GM18907 (cell line): ENCODE data around the gene CBR1.

Source experiments
- ATAC-seq: cut with Tn5 transposase; IDR thresholded peaks from one replicate; pipeline ENCODE4 v1.9.1; 2021; ENCODE audit warnings: mild to moderate bottlenecking, moderate library complexity; ENCODE audit not compliant: unreplicated experiment

The CBR1 gene

DNA sequence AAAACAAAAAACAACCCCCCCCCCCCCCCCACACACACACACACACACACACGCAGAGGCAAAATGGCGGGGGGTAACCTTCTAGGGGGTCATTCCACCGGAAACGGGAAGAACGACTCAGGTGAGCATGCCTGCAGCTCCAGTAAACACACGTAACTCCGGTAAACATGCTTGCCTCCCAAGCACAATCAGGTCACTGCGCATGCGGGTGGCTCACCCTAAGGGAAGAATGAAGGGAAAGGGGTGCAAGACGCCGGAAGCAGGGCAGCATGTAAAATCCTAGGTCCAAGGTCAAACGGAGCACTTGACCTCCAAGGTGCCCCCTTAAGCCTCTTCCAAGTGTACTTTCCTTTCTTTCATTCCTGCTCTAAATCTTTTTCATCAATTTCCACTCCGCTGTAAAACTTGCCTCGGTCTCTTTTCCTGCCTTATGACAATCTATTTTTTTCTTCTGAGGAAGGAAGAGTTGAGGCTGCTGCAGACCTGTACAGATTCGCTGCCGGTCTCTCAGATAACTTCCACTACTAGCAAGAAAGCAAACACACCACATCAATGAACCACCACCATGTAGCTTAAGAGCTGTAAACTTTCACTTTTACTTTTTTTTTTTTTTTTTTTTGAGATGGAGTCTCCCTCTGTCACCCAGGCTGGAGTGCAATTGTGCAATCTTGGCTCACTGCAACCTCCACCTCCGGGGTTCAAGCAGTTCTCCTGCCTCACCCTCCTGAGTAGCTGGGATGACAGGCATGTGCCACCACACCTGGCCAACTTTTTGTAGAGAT is 44.0 kb downstream of the CBR1 start:
- no peak for ATAC-seq

DNA sequence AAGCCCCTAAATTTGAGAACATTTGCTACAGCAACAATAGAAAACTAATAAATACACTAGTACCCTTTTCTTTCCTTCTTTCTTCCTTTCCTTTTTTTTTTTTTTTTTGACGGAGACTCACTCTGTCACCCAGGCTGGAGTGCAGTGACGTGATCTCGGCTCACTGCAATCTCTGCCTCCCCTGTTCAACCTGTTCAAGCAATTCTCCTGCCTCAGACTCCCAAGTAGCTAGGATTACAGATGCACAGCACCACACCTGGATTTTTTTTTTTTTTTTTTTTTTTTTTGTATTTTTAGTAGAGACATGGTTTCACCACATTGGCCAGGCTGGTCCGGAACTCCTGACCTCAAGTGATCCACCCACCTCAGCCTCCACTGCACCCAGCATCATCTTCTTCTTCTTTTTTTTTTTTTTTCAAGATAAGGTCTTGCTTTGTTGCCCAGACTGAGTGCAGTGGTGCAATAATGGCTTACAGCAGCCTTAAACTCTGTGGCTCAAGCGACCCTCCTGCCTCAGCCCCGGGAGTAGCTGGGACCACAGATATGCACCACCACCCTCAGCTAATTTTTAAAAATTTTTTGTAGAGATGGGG is 45.4 kb downstream of the CBR1 start:
- ATAC-seq = no peak

DNA sequence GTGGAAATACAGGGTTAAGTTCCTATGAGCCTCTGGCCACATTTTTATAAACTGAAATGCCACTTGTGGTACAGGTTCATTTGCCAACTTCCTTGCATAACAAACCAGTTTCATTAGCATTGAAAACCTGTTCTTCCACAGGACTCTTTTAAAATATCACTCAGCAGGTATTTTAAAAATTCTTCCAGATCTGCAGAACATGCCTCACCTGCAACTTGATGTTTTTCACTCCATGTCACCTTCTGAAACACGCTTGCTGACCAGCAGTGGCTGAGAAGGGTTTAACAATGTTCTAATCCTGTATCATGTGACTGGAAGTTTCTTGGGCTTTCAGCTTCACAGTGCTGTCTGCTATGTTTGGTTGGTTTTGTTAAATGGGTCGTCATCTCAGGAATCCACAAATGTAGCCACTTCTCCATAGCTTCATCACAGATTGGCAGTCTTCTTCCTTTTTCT is 47.5 kb downstream of the CBR1 start:
- no peak for ATAC-seq

DNA sequence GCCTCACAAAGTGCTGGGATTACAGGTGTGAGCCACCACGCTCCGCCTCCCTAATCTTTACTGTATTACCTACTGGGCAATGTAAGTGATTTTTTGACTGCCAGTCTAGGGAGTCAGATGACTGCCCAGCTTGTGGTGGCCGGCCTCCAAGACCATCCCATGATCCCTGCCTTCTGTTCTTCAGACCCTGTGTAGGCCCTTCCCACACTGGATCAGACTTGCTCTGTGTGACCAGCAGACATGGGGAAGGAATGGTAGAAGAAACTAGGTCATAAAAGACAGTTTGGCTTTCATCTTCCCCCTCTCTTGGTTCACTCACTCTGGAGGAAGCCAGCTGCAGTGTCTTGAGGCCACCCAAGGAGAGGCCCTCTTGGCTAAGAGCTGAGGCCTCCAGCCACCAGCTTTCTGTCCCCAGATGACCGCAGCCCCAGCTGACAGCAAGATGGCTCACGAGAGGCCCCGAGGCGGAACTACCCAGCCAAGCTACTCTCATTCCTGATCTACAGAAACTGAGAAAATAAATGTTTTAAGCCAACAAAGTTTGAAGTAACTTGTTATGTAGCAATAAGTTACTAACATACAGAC is 50.6 kb downstream of the CBR1 start:
- no peak for ATAC-seq
